A549 (cell line): ENCODE data around the gene CPLANE1. TPM values are rescaled to one million over a fixed set of nuclear protein-coding genes. Genes with fewer than 3 reads are reported as not detected.
A peak's percentile ranks its signal among the peaks of the same experiment; 100 is the strongest.

Source experiments
- ATAC-seq, 2 experiments: fragments of 200-7000 bp in 1 of 2; fragments of >200 bp in 1 of 2; cut with Nextera tagmentation in 1 of 2; cut with Tn5 transposase in 1 of 2; 3 replicates each; pipeline versions ENCODE4 v1.8.0 to v1.9.1; 2018 to 2020; ENCODE audit warnings: mild to moderate bottlenecking in 1 of 2, moderate library complexity in 1 of 2
- CTCF ChIA-PET: fragments of 300-600 bp; sonication (Branson Sonifier 250); formaldehyde crosslinking; extraction: SDS; loops from one replicate; lab custom pipeline; 2021; ENCODE audit warnings: antibody characterized with exemption, inconsistent platforms; lab: Yijun Ruan, JAX
- POLR2A ChIA-PET: fragments of 350-600 bp; formaldehyde crosslinking; extraction: SDS; loops from one replicate; lab custom pipeline; 2021; ENCODE audit warnings: antibody characterized with exemption, inconsistent platforms; lab: Yijun Ruan, JAX
- DNase-seq, 2 experiments: peaks; one replicate each; pipeline versions ENCODE4 v3.0.0 to v3.0.0-alpha.2; 2011 to 2016; ENCODE audit warnings: low read depth in 1 of 2, low spot score in 1 of 2
- FAIRE-seq: peaks from 2 replicates; lab custom pipeline; 2011; peaks lifted over from hg19 to GRCh38; lab: Jason Lieb, UNC
- H3K27ac ChIP-seq, 2 experiments: fragments of >200 bp; sonication (Bioruptor Twin); formaldehyde crosslinking; 3 replicates each; pipeline ENCODE4 v1.5.1; 2016 to 2017
- H3K4me1 ChIP-seq: fragments of >200 bp; sonication (Bioruptor Twin); formaldehyde crosslinking; 3 replicates; pipeline ENCODE4 v1.6.1; 2016
- H3K4me2 ChIP-seq: fragments of >200 bp; sonication (Bioruptor Twin); formaldehyde crosslinking; 3 replicates; pipeline ENCODE4 v1.6.1; 2016
- H3K4me3 ChIP-seq: fragments of >200 bp; sonication (Bioruptor Twin); formaldehyde crosslinking; 3 replicates; pipeline ENCODE4 v1.5.1; 2016
- H3K9me3 ChIP-seq: fragments of >200 bp; sonication (Bioruptor Twin); formaldehyde crosslinking; 3 replicates; pipeline ENCODE4 v1.6.1; 2016
- BHLHE40 ChIP-seq: IDR thresholded peaks from 2 replicates; pipeline ENCODE4 v1.6.1; 2012; ENCODE audit warnings: low read depth, low read length, inconsistent platforms
- CBX8 ChIP-seq: fragments of 200-600 bp; sonication (generic); IDR thresholded peaks from 2 replicates; pipeline ENCODE4 v1.6.1; 2016
- CHD4 ChIP-seq: fragments of 200-600 bp; sonication (generic); IDR thresholded peaks from 2 replicates; pipeline ENCODE4 v1.6.1; 2016; ENCODE audit warnings: antibody characterized with exemption, mild to moderate bottlenecking, borderline replicate concordance
- EHF ChIP-seq: fragments of 250-450 bp; sonication (Bioruptor Pico); IDR thresholded peaks from 2 replicates; pipeline ENCODE4 v1.5.0; 2020; ENCODE audit warnings: mild to moderate bottlenecking
- ESRRA ChIP-seq: fragments of 150-350 bp; IDR thresholded peaks from 2 replicates; pipeline ENCODE4 v1.6.1; 2014; ENCODE audit warnings: mild to moderate bottlenecking, low read length, borderline replicate concordance
- FOSB ChIP-seq: fragments of 250-450 bp; sonication (Bioruptor Pico); IDR thresholded peaks from 2 replicates; pipeline ENCODE4 v1.5.0; 2020; ENCODE audit warnings: mild to moderate bottlenecking, moderate library complexity
- FOSL2 ChIP-seq, 2 experiments: fragments of 450-650 bp in 1 of 2; fragments of >200 bp in 1 of 2; sonication (Bioruptor Twin) in 1 of 2; formaldehyde crosslinking; IDR thresholded peaks; 2 replicates each; pipeline versions ENCODE4 v1.5.0 to v1.6.1; 2016 to 2020; ENCODE audit warnings: mild to moderate bottlenecking in 1 of 2, moderate library complexity in 1 of 2
- FOXS1 ChIP-seq: fragments of 250-450 bp; sonication (Bioruptor Pico); IDR thresholded peaks from 2 replicates; pipeline ENCODE4 v1.5.0; 2020; ENCODE audit warnings: mild to moderate bottlenecking, moderate library complexity
- HDAC2 ChIP-seq: fragments of 200-600 bp; sonication (generic); IDR thresholded peaks from 2 replicates; pipeline ENCODE4 v1.6.1; 2016
- HOXA7 ChIP-seq: fragments of 250-450 bp; sonication (Bioruptor Pico); IDR thresholded peaks from 2 replicates; pipeline ENCODE4 v1.5.0; 2020; ENCODE audit warnings: mild to moderate bottlenecking, moderate library complexity
- HOXB13 ChIP-seq: fragments of 250-450 bp; sonication (Bioruptor Pico); IDR thresholded peaks from 2 replicates; pipeline ENCODE4 v1.5.0; 2020; ENCODE audit warnings: low read depth, mild to moderate bottlenecking, moderate library complexity
- HOXB5 ChIP-seq: fragments of 250-450 bp; sonication (Bioruptor Pico); IDR thresholded peaks from 2 replicates; pipeline ENCODE4 v1.5.0; 2020; ENCODE audit warnings: mild to moderate bottlenecking, moderate library complexity
- JUNB ChIP-seq: fragments of >200 bp; sonication (Bioruptor Twin); formaldehyde crosslinking; IDR thresholded peaks from 2 replicates; pipeline ENCODE4 v1.6.1; 2016
- MAFK ChIP-seq: fragments of 450-650 bp; IDR thresholded peaks from 2 replicates; pipeline ENCODE4 v1.6.1; 2014; ENCODE audit not compliant: partially characterized antibody
- MAZ ChIP-seq: fragments of 150-350 bp; IDR thresholded peaks from 2 replicates; pipeline ENCODE4 v1.6.1; 2014; ENCODE audit warnings: antibody characterized with exemption, low read depth, low read length, borderline replicate concordance
- NR3C1 ChIP-seq: fragments of >200 bp; sonication (Bioruptor Twin); formaldehyde crosslinking; IDR thresholded peaks from 3 replicates; pipeline ENCODE4 v1.6.1; 2017
- RNF2 ChIP-seq: fragments of 200-600 bp; sonication (generic); IDR thresholded peaks from 2 replicates; pipeline ENCODE4 v1.6.1; 2016; ENCODE audit warnings: low read depth, mild to moderate bottlenecking, antibody characterized with exemption, moderate library complexity, borderline replicate concordance
- TFCP2L1 ChIP-seq: fragments of 250-450 bp; sonication (Bioruptor Pico); IDR thresholded peaks from 2 replicates; pipeline ENCODE4 v1.5.0; 2021; ENCODE audit warnings: mild to moderate bottlenecking
- ZC3H11A ChIP-seq: fragments of 450-650 bp; IDR thresholded peaks from 2 replicates; pipeline ENCODE4 v1.6.1; 2014; ENCODE audit warnings: antibody characterized with exemption, mild to moderate bottlenecking
- ZSCAN20 ChIP-seq: fragments of 250-450 bp; sonication (Bioruptor Pico); IDR thresholded peaks from 2 replicates; pipeline ENCODE4 v1.8.0; 2022; ENCODE audit warnings: mild to moderate bottlenecking, moderate library complexity
- WGBS: methylation state at CpG from one replicate; pipeline ENCODE4 v1.1.6; 2017; ENCODE audit errors: missing lambda C conversion rate; 5-methylcytosine and 5-hydroxymethylcytosine counted together
- polyA plus RNA-seq, 4 experiments: library from polyadenylated mRNA; depleted of rRNA in 3 of 4; stranded (reverse); fragments of >200 nt; fragmentation: RNase III in 1 of 4; extraction: RNeasy Plus Mini Kit Qiagen cat#74134 plus additional on column Dnase treatment in 1 of 4; gene quantifications; 2 replicates in 3 of 4; 3 replicates in 1 of 4; pipeline ENCODE4 v1.2.3, GENCODE V29; 2011 to 2017
- TF ChIP-seq, protein P1 (sequence below): IDR thresholded peaks from 2 replicates; pipeline ENCODE4 v1.6.1; 2012
- TF ChIP-seq, protein P2 (sequence below): fragments of 150-350 bp; IDR thresholded peaks from 2 replicates; pipeline ENCODE4 v1.6.1; 2014; ENCODE audit warnings: low read depth, mild to moderate bottlenecking, low read length
- TF ChIP-seq, protein P3 (sequence below): fragments of 450-650 bp; IDR thresholded peaks from 2 replicates; pipeline ENCODE4 v1.6.1; 2014; ENCODE audit warnings: antibody characterized with exemption
- TF ChIP-seq, protein P4 (sequence below): fragments of 250-450 bp; sonication (Bioruptor Pico); IDR thresholded peaks from 2 replicates; pipeline ENCODE4 v1.5.0; 2021; ENCODE audit warnings: mild to moderate bottlenecking, moderate library complexity, borderline replicate concordance

CPLANE1 gene
- polyA plus RNA-seq, 2 of the 4 experiments (the other 2 are of a cell fraction): 5.5 to 15.7 TPM

DNA sequence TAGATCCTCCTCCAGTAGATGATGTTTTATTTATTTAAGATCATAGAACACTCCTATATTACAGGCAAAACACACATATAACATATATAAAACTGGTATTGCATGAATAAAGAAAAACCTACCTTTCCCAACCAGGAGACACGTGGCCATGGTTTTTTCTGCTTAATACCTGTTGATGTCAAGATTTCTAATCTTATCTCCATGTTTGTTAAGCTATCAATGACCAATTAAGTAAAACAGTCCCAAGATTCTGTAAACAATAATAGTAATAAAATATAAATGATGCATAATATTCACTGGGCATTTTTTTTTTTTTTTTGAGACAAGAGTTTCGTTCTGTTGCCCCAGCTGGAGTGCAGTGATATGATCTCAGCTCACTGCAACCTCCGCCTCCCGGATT lies 1.7 kb downstream of the CPLANE1 start:
- CTCF ChIA-PET: interaction anchor here (0.6 to 1.5 kb wide), 3 partner anchors 11 to 503 kb away, joined by 3 to 5 read pairs (median 4); no protein-coding TSS in a partner anchor
- peak overlapping the region; percentile 90 for H3K4me2 ChIP-seq
- no peaks in the 10 kb centered on the region for H3K9me3 ChIP-seq
- POLR2A ChIA-PET: no interaction called here
- H3K27ac ChIP-seq: no peak overlapping the region
- H3K4me3 ChIP-seq: no peak overlapping the region
- FAIRE-seq (no peak), ATAC-seq (no peak), DNase-seq (no peak)
- TF ChIP-seq JUNB: no peak
- TF ChIP-seq ZSCAN20: no peak
- no peak for TF ChIP-seq FOXS1 (CRISPR knock-in tag)
- TF ChIP-seq FOSB (CRISPR knock-in tag): no peak
- WGBS: 93% methylated on average over 4 of the region's 4 CpGs
- 0 out of 3 replicates have a peak, but pooled peaks cover 10% of the 10 kb centered on the region for H3K4me1 ChIP-seq

DNA sequence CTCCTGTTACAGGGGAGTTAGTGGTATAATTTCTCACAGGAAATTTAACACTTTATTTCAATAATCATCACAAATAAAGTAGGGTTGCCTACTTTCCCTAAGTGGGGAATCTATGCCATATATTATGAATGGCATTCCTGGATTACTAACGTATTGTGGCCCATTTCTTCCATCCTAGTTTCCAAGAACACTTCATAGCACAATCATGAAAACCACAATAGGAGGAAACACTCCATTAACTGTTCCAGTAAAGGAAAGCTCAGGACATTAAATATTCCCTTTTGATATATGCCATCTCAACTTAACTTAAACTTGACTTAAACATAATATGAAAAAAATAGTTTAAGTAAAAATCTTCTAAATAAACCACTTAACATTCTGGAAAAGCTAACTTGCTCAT lies 2.1 kb downstream of the CPLANE1 start:
- H3K4me2 ChIP-seq: peak overlapping the region; percentile 90
- ChIA-PET CTCF (interaction anchor here (0.6 to 1.5 kb wide), 4 partner anchors 11 to 502 kb away, joined by 3 to 5 read pairs (median 4); no protein-coding TSS in a partner anchor), POLR2A (no interaction called here)
- H3K9me3 ChIP-seq: no peaks in the 10 kb centered on the region
- no peak overlapping the region for H3K27ac ChIP-seq
- H3K4me1 ChIP-seq: 0 out of 3 replicates have a peak, but pooled peaks cover 10% of the 10 kb centered on the region
- FAIRE-seq: no peak
- 86% methylated on average over 1 of the region's 1 CpG for WGBS
- ATAC-seq: no peak
- TF ChIP-seq MAZ: no peak
- no peak for TF ChIP-seq CHD4
- TF ChIP-seq, protein P1, sequence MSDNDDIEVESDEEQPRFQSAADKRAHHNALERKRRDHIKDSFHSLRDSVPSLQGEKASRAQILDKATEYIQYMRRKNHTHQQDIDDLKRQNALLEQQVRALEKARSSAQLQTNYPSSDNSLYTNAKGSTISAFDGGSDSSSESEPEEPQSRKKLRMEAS: no peak
- no peak for TF ChIP-seq HDAC2
- TF ChIP-seq FOSL2 (IDR thresholded peaks at IDR 0.05): no peak
- TF ChIP-seq FOSL2 (CRISPR knock-in tag; IDR thresholded peaks at IDR 0.05): no peak
- no peak for TF ChIP-seq MAFK
- TF ChIP-seq BHLHE40: no peak
- TF ChIP-seq ZSCAN20: no peak
- TF ChIP-seq, protein P2, sequence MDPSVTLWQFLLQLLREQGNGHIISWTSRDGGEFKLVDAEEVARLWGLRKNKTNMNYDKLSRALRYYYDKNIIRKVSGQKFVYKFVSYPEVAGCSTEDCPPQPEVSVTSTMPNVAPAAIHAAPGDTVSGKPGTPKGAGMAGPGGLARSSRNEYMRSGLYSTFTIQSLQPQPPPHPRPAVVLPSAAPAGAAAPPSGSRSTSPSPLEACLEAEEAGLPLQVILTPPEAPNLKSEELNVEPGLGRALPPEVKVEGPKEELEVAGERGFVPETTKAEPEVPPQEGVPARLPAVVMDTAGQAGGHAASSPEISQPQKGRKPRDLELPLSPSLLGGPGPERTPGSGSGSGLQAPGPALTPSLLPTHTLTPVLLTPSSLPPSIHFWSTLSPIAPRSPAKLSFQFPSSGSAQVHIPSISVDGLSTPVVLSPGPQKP: no peak
- TF ChIP-seq, protein P3, sequence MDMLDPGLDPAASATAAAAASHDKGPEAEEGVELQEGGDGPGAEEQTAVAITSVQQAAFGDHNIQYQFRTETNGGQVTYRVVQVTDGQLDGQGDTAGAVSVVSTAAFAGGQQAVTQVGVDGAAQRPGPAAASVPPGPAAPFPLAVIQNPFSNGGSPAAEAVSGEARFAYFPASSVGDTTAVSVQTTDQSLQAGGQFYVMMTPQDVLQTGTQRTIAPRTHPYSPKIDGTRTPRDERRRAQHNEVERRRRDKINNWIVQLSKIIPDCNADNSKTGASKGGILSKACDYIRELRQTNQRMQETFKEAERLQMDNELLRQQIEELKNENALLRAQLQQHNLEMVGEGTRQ: no peak
- no peak for TF ChIP-seq EHF (CRISPR knock-in tag)
- TF ChIP-seq HOXB13 (CRISPR knock-in tag): no peak
- TF ChIP-seq NR3C1: no peak
- no peak for DNase-seq
- H3K4me3 ChIP-seq: no peak overlapping the region

DNA sequence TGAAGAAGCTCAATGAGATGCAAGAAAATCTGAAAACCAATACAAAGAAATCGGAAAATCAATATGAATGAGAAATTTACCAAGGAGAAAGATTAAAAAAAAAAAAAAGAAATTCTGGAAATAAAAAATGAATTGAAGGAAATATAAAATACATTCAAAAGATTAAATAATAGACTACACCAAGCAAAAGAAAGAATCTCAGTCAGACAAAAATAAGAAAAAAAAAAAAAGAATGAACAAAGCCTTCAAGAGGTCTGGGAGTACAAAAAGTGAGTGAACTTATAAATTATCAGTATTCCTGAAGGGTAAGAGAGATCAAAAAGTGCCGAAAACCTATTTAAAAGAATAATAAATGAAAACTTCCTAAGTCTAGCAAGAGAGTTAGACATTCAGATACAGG lies 14.9 kb downstream of the CPLANE1 start:
- FAIRE-seq: no peak

DNA sequence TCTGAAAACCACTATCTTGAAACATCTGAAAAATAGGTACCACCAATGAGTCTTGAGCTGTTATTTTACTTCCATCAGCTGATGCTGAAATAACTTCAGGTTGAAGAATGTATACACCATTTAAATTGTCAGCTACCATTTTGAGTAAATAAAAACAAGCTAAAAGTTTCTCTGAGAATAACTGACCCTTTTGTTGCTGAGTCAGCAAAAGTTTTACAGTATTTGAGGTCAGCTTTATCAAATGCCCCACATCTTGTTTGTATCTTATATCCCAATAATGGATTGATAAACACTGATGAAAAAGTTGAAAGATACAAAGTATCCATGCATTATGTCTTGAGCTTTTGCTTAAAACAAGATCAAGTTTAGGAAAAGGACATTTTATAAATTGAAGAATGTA lies 22.8 kb downstream of the CPLANE1 start:
- FAIRE-seq (peak; percentile 89), ATAC-seq (no peak), DNase-seq (no peak)
- no peak for TF ChIP-seq ESRRA
- TF ChIP-seq, protein P4, sequence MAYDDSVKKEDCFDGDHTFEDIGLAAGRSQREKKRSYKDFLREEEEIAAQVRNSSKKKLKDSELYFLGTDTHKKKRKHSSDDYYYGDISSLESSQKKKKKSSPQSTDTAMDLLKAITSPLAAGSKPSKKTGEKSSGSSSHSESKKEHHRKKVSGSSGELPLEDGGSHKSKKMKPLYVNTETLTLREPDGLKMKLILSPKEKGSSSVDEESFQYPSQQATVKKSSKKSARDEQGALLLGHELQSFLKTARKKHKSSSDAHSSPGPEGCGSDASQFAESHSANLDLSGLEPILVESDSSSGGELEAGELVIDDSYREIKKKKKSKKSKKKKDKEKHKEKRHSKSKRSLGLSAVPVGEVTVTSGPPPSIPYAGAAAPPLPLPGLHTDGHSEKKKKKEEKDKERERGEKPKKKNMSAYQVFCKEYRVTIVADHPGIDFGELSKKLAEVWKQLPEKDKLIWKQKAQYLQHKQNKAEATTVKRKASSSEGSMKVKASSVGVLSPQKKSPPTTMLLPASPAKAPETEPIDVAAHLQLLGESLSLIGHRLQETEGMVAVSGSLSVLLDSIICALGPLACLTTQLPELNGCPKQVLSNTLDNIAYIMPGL (CRISPR knock-in tag): no peak
- no peak for TF ChIP-seq HOXB5
- no peak for TF ChIP-seq FOSL2 (IDR thresholded peaks at IDR 0.05)
- no peak for TF ChIP-seq FOSL2 (CRISPR knock-in tag; IDR thresholded peaks at IDR 0.05)
- TF ChIP-seq RNF2: no peak
- TF ChIP-seq MAFK: peak; percentile 99
- no peak for TF ChIP-seq HOXA7 (CRISPR knock-in tag)
- no peak for TF ChIP-seq ZC3H11A
- no peak overlapping the region for H3K27ac ChIP-seq
- H3K9me3 ChIP-seq: no peaks in the 10 kb centered on the region
- H3K4me2 ChIP-seq: no peak overlapping the region
- H3K4me1 ChIP-seq: no peaks in the 10 kb centered on the region
- CTCF ChIA-PET: no interaction called here
- POLR2A ChIA-PET: no interaction called here
- H3K4me3 ChIP-seq: no peak overlapping the region

More for the DNA sequence above, 14.9 kb downstream of the CPLANE1 start:
- H3K4me2 ChIP-seq: no peak overlapping the region
- 89% methylated on average over 2 of the region's 2 CpGs for whole genome bisulfite sequencing
- CTCF ChIA-PET: no interaction called here
- H3K27ac ChIP-seq: no peak overlapping the region
- H3K4me3 ChIP-seq: no peak overlapping the region
- TF ChIP-seq CBX8 (no peak), TFCP2L1 (no peak)
- no peaks in the 10 kb centered on the region for H3K4me1 ChIP-seq
- ATAC-seq (no peak), DNase-seq (no peak)
- peaks cover 5% of the 10 kb centered on the region; the same call in 1 of the 3 replicates for H3K9me3 ChIP-seq
- POLR2A ChIA-PET: no interaction called here
